Measurements from ENCODE around the gene PCYT1A. TPM values are rescaled to one million over a fixed set of nuclear protein-coding genes. Genes with fewer than 3 reads are reported as not detected.

PCYT1A gene
- total and polyA plus RNA-seq, 10 of the 15 experiments (the other 5 are each of a cell fraction or from before 2014, with no cell fraction given) = 10.8 to 64.3 (median 48.6) TPM

DNA sequence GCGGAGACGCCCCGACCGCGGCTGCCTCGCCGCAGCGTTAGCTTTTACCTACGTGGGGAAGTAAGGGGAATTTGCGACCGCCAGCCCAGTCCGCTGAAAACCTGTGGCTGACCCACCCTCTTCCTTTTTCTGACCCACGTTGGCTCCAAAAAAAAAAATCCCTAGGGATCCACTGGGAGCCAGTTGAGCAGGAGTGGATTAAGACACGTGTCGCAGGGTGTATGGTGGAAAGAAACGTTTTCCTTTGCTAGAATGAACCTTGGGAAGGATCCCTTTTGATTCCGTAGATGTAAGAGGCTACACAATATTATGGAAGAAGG, 575 bp upstream of the PCYT1A start:
- H3K4me2 ChIP-seq (ENCODE audit: control insufficient read depth, insufficient read depth) = peak overlapping the region; percentile 89
- TF ChIP-seq SUPT20H (IDR thresholded peaks at IDR 0.05; ENCODE audit: borderline replicate concordance, control insufficient read depth, low read depth, low read length) (no peak), GATAD2B (conservative IDR thresholded peaks at IDR 0.05; ENCODE audit: low read depth) (0 out of 2 replicates have a peak, but pooled peaks have one; percentile 8), IKZF2 (IDR thresholded peaks at IDR 0.05) (peak in 1 of 2 experiments; percentile 25; a peak in 1 of 4 replicates), POLR2A (IDR thresholded peaks at IDR 0.05; ENCODE audit: low read depth, low read length) (no peak), SPI1 (IDR thresholded peaks at IDR 0.05; ENCODE audit: borderline replicate concordance, insufficient read depth, low read depth, low read length) (peak; percentile 16; the same call in 1 of the 2 replicates), BRCA1 (IDR thresholded peaks at IDR 0.05; ENCODE audit: low read depth, low read length) (no peak), TCF7 (IDR thresholded peaks at IDR 0.05; ENCODE audit: borderline replicate concordance) (no peak)
- TF ChIP-seq, protein P1, sequence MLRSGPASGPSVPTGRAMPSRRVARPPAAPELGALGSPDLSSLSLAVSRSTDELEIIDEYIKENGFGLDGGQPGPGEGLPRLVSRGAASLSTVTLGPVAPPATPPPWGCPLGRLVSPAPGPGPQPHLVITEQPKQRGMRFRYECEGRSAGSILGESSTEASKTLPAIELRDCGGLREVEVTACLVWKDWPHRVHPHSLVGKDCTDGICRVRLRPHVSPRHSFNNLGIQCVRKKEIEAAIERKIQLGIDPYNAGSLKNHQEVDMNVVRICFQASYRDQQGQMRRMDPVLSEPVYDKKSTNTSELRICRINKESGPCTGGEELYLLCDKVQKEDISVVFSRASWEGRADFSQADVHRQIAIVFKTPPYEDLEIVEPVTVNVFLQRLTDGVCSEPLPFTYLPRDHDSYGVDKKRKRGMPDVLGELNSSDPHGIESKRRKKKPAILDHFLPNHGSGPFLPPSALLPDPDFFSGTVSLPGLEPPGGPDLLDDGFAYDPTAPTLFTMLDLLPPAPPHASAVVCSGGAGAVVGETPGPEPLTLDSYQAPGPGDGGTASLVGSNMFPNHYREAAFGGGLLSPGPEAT (IDR thresholded peaks at IDR 0.05; ENCODE audit: low read depth) = no peak
- BruUV-seq (replicated peaks) = no TSS peak
- H3K9ac ChIP-seq (ENCODE audit: control insufficient read depth, insufficient read depth, low read length) = peak overlapping the region; percentile 96
- in situ Hi-C loops (cut with MboI) (no loop called here), intact Hi-C loops (cut with micrococcal nuclease; ENCODE audit: unreplicated experiment) (no loop called here)
- POLR2A ChIA-PET = interaction anchor here (1.3 kb wide), 1 partner anchor 15 kb away, joined by 3 read pairs; no protein-coding TSS in a partner anchor
- no peaks in the 10 kb centered on the region for H3K36me3 ChIP-seq (ENCODE audit: control insufficient read depth in 2 of 2, insufficient read depth in 2 of 2, low read length in 1 of 2)
- no peaks in the 10 kb centered on the region for H3K9me3 ChIP-seq (replicated peaks; ENCODE audit: control insufficient read depth, insufficient read depth, low read length)
- peaks cover 50% of the 10 kb centered on the region for H3K79me2 ChIP-seq (ENCODE audit: control insufficient read depth, insufficient read depth, low read length)
- FAIRE-seq (no peak), DNase-seq (ENCODE audit: low read depth, low spot score) (no peak), ATAC-seq (no peak)
- 0% methylated on average over 17 of the region's 17 CpGs for WGBS (ENCODE audit: insufficient coverage, insufficient replicate concordance, low lambda C conversion rate, missing lambda C conversion rate)
- CTCF ChIA-PET = no interaction called here
- no peaks in the 10 kb centered on the region for H4K20me1 ChIP-seq (ENCODE audit: control insufficient read depth, insufficient read depth)
- SMC1A ChIA-PET (ENCODE audit: uncharacterized antibody, unreplicated experiment) = interaction anchor here (1.1 to 1.9 kb wide), 2 partner anchors 16 to 70 kb away, joined by 3 to 4 read pairs; no protein-coding TSS in a partner anchor
- RAD21 ChIA-PET (ENCODE audit: unreplicated experiment) = no interaction called here
- peak overlapping the region; percentile 79 for H3K4me3 ChIP-seq
- H3K27ac ChIP-seq (ENCODE audit: control insufficient read depth, insufficient read depth) = peak overlapping the region; percentile 94
- H2AFZ ChIP-seq (ENCODE audit: control insufficient read depth, low read depth, low read length) = peak overlapping the region; percentile 91
- no peaks in the 10 kb centered on the region for H3K27me3 ChIP-seq (replicated peaks in 1 of 2; ENCODE audit: control insufficient read depth in 2 of 2, insufficient read depth in 2 of 2, low read length in 1 of 2)
- H3K4me1 ChIP-seq (ENCODE audit: control insufficient read depth, insufficient read depth, low read length) = peaks cover 9% of the 10 kb centered on the region

Measured in GM12878 (cell line).